Endothelial cell of umbilical vein (primary cell): ENCODE data around the gene R3HDM1. TPM values are rescaled to one million over a fixed set of nuclear protein-coding genes. Genes with fewer than 3 reads are reported as not detected.
A peak's percentile ranks its signal among the peaks of the same experiment; 100 is the strongest.

Experiments
- BruUV-seq: library from RNA; stranded (reverse); fragments of 400-500 nt; replicated peaks from 2 replicates; lab custom pipeline; 2021; lab: Mats Ljungman, UMichigan
- CTCF ChIA-PET: fragments of 300-600, 350-600 bp; sonication (Branson Sonifier 250); formaldehyde crosslinking; loops from one replicate; lab custom pipeline; 2021; ENCODE audit warnings: antibody characterized with exemption, inconsistent platforms; lab: Charles Lee
- POLR2A ChIA-PET: fragments of 300-600, 350-600 bp; sonication (Branson Sonifier 250); formaldehyde crosslinking; loops from one replicate; lab custom pipeline; 2021; ENCODE audit warnings: antibody characterized with exemption, inconsistent platforms; lab: Charles Lee
- DNase-seq: peaks from one replicate; pipeline ENCODE4 v3.0.0-alpha.2; 2011; ENCODE audit warnings: low read depth, low spot score
- FAIRE-seq: peaks from 2 replicates; lab custom pipeline; 2011; peaks lifted over from hg19 to GRCh38; lab: Jason Lieb, UNC
- H2AFZ ChIP-seq: 2 replicates; pipeline ENCODE4 v1.6.0; 2012; ENCODE audit warnings: low read depth, low read length, control low read depth, inconsistent platforms
- H3K27ac ChIP-seq: 2 replicates; pipeline ENCODE4 v1.5.1; 2011; ENCODE audit warnings: low read depth, mild to moderate bottlenecking, control low read depth, low read length, moderate library complexity; ENCODE audit not compliant: insufficient read depth
- H3K27me3 ChIP-seq, 2 experiments: 2 replicates each; pipeline versions ENCODE4 v1.6.0 to v1.6.1; 2011; ENCODE audit warnings: low read length in 2 of 2, mixed read lengths in 1 of 2; ENCODE audit not compliant: control insufficient read depth in 2 of 2, insufficient read depth in 2 of 2
- H3K36me3 ChIP-seq, 2 experiments: 2 replicates in 1 of 2; 3 replicates in 1 of 2; pipeline ENCODE4 v1.5.1; 2011; ENCODE audit warnings: low read length in 2 of 2, mild to moderate bottlenecking in 1 of 2, moderate library complexity in 1 of 2; ENCODE audit not compliant: control insufficient read depth in 2 of 2, insufficient read depth in 2 of 2; ENCODE audit errors: extremely low read depth in 1 of 2
- H3K4me1 ChIP-seq: 3 replicates; pipeline ENCODE4 v1.5.1; 2011; ENCODE audit warnings: mild to moderate bottlenecking, low read length; ENCODE audit not compliant: control insufficient read depth, insufficient read depth; ENCODE audit errors: extremely low read depth
- H3K4me2 ChIP-seq: 2 replicates; pipeline ENCODE4 v1.6.1; 2011; ENCODE audit warnings: low read length, control low read depth, mixed read lengths; ENCODE audit not compliant: insufficient read depth
- H3K4me3 ChIP-seq, 3 experiments: fragments of 200-600 bp in 1 of 3; sonication (generic), shearing (Covaris generic) in 1 of 3; replicated peaks in 1 of 3; 2 replicates each; pipeline ENCODE4 v1.5.1; 2011 to 2016; ENCODE audit warnings: control low read depth in 3 of 3, low read length in 3 of 3, mild to moderate bottlenecking in 2 of 3, inconsistent platforms in 1 of 3, low read depth in 1 of 3, moderate library complexity in 1 of 3; ENCODE audit not compliant: insufficient read depth in 1 of 3
- H3K79me2 ChIP-seq: 2 replicates; pipeline ENCODE4 v1.6.0; 2012; ENCODE audit warnings: low read length, inconsistent platforms; ENCODE audit not compliant: control insufficient read depth, insufficient read depth
- H3K9ac ChIP-seq: replicated peaks from 2 replicates; pipeline ENCODE3; 2011; ENCODE audit warnings: low read length, control low read depth; ENCODE audit not compliant: insufficient read depth; ENCODE audit errors: extremely low read depth
- H3K9me1 ChIP-seq: replicated peaks from 3 replicates; pipeline ENCODE4 v1.6.0; 2011; ENCODE audit warnings: mild to moderate bottlenecking, low read length; ENCODE audit not compliant: control insufficient read depth, insufficient read depth; ENCODE audit errors: extremely low read depth
- H3K9me3 ChIP-seq: replicated peaks from 2 replicates; pipeline ENCODE4 v1.5.1; 2012; ENCODE audit warnings: low read length, inconsistent platforms; ENCODE audit not compliant: control insufficient read depth, insufficient read depth
- H4K20me1 ChIP-seq: replicated peaks from 2 replicates; pipeline ENCODE3; 2011; ENCODE audit warnings: mild to moderate bottlenecking, low read length; ENCODE audit not compliant: control insufficient read depth, insufficient read depth; ENCODE audit errors: extremely low read depth
- EZH2 ChIP-seq: IDR thresholded peaks from 2 replicates; pipeline ENCODE4 v1.6.1; 2012; ENCODE audit warnings: borderline replicate concordance, low read depth, mild to moderate bottlenecking, moderate library complexity, low read length, inconsistent platforms; ENCODE audit not compliant: severe bottlenecking
- FOS ChIP-seq: IDR thresholded peaks from 2 replicates; pipeline ENCODE4 v1.6.1; 2011; ENCODE audit warnings: mild to moderate bottlenecking, low read length, moderate library complexity, borderline replicate concordance; ENCODE audit not compliant: insufficient read depth
- GATA2 ChIP-seq: IDR thresholded peaks from 2 replicates; pipeline ENCODE4 v1.7.0; 2011; ENCODE audit warnings: low read depth, mild to moderate bottlenecking, moderate library complexity, mixed read lengths, low read length; ENCODE audit not compliant: insufficient read length, insufficient read depth
- JUN ChIP-seq: IDR thresholded peaks from 2 replicates; pipeline ENCODE4 v1.6.1; 2011; ENCODE audit warnings: borderline replicate concordance, low read depth; ENCODE audit not compliant: insufficient read length, insufficient read depth
- MAX ChIP-seq: IDR thresholded peaks from 2 replicates; pipeline ENCODE4 v1.6.1; 2011; ENCODE audit not compliant: insufficient read depth, insufficient read length
- MYC ChIP-seq: IDR thresholded peaks from one replicate; pipeline ENCODE4 v1.6.1; 2011; ENCODE audit warnings: mild to moderate bottlenecking, low read depth, low read length
- POLR2A ChIP-seq: IDR thresholded peaks from 2 replicates; pipeline ENCODE4 v1.6.1; 2012; ENCODE audit warnings: low read depth, mild to moderate bottlenecking, control low read depth, low read length
- POLR2AphosphoS5 ChIP-seq: IDR thresholded peaks from 2 replicates; pipeline ENCODE4 v1.6.1; 2012; ENCODE audit warnings: low read depth, mild to moderate bottlenecking, control low read depth, low read length, moderate library complexity; ENCODE audit not compliant: insufficient read depth
- dilution Hi-C: fragments of 300-500 bp; cut with MboI; formaldehyde crosslinking; loops from one replicate; pipeline ENCODE4 v1.15.0; 2019; ENCODE audit warnings: low sequenced_read_pairs; ENCODE audit not compliant: extremely low pct_ligation_motif_present
- intact Hi-C: fragments of 100-400 bp; cut with micrococcal nuclease; formaldehyde crosslinking; loops from one replicate; pipeline ENCODE4 v1.10.0; 2022
- polyA plus RNA-seq, 4 experiments: library from polyadenylated mRNA; depleted of rRNA in 3 of 4; stranded (reverse) in 3 of 4; unstranded in 1 of 4; fragments of >200 nt; gene quantifications; 2 replicates each; pipeline versions ENCODE4 v1.2.1 to v1.2.3, GENCODE V29; 2011 to 2012; ENCODE audit warnings: missing spikeins in 1 of 4
- total RNA-seq: library from RNA; stranded (reverse); gene quantifications from 2 replicates; pipeline ENCODE4 v1.2.3, GENCODE V29; 2021
- TF ChIP-seq, protein P1 (sequence below), 2 donors: IDR thresholded peaks; 1 replicate in 1 of 2; 2 replicates in 1 of 2; pipeline ENCODE4 v1.5.1; 2011; ENCODE audit warnings: low read length in 2 of 2, mild to moderate bottlenecking in 2 of 2, moderate library complexity in 2 of 2, control low read depth in 1 of 2, inconsistent platforms in 1 of 2, low read depth in 1 of 2; ENCODE audit not compliant: insufficient read depth in 1 of 2; ENCODE audit errors: extremely low read depth in 1 of 2

Gene R3HDM1
- total and polyA plus RNA-seq, 2 donors (not counting 3 experiments of a cell fraction or from before 2014, with no cell fraction given) = 36.6 to 61.8 TPM

GRCh38 chr2:135635212-135635835 is 104.0 kb downstream of the R3HDM1 start:
- intact Hi-C loops (no loop called here), dilution Hi-C loops (no loop called here)
- Histone ChIP-seq H3K4me2 (no peak overlapping the region), H3K27ac (no peak overlapping the region), H3K4me3 (no peak overlapping the region), H3K9ac (no peak overlapping the region), H4K20me1 (no peaks in the 10 kb centered on the region), H2AFZ (no peak overlapping the region), H3K79me2 (no peaks in the 10 kb centered on the region), H3K9me1 (no peaks in the 10 kb centered on the region), H3K4me1 (no peaks in the 10 kb centered on the region), H3K36me3 (peaks cover 4 to 8% of the 10 kb centered on the region in 2 experiments), H3K27me3 (no peaks in the 10 kb centered on the region), H3K9me3 (no peaks in the 10 kb centered on the region)
- TF ChIP-seq GATA2 = no peak
- no peak for TF ChIP-seq FOS
- no peak for TF ChIP-seq EZH2
- TF ChIP-seq, protein P1, sequence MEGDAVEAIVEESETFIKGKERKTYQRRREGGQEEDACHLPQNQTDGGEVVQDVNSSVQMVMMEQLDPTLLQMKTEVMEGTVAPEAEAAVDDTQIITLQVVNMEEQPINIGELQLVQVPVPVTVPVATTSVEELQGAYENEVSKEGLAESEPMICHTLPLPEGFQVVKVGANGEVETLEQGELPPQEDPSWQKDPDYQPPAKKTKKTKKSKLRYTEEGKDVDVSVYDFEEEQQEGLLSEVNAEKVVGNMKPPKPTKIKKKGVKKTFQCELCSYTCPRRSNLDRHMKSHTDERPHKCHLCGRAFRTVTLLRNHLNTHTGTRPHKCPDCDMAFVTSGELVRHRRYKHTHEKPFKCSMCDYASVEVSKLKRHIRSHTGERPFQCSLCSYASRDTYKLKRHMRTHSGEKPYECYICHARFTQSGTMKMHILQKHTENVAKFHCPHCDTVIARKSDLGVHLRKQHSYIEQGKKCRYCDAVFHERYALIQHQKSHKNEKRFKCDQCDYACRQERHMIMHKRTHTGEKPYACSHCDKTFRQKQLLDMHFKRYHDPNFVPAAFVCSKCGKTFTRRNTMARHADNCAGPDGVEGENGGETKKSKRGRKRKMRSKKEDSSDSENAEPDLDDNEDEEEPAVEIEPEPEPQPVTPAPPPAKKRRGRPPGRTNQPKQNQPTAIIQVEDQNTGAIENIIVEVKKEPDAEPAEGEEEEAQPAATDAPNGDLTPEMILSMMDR (IDR thresholded peaks at IDR 0.05; ENCODE audit: extremely low read depth in 1 of 2, insufficient read depth in 1 of 2, low read depth in 1 of 2, low read length in 2 of 2) = no peak
- TF ChIP-seq JUN = no peak
- TF ChIP-seq MYC = no peak
- TF ChIP-seq MAX = no peak
- no peak for TF ChIP-seq POLR2AphosphoS5
- TF ChIP-seq POLR2A = no peak
- CTCF ChIA-PET = no interaction called here
- no TSS peak for BruUV-seq
- POLR2A ChIA-PET = no interaction called here
- DNase-seq (no peak), FAIRE-seq (peak; percentile 28)
